SK-N-SH (cell line): ENCODE data around the gene SV2C. TPM values are rescaled to one million over a fixed set of nuclear protein-coding genes. Genes with fewer than 3 reads are reported as not detected.

Experiments used
- CTCF ChIA-PET: fragments of 300-600, 350-600 bp; formaldehyde crosslinking; extraction: SDS; loops from one replicate; lab custom pipeline; 2021; lab: Yijun Ruan, JAX
- POLR2A ChIA-PET: fragments of 350-600 bp; sonication (Branson Sonifier 250); formaldehyde crosslinking; extraction: SDS; loops from one replicate; lab custom pipeline; 2020; ENCODE audit warnings: antibody characterized with exemption, inconsistent platforms; lab: Yijun Ruan, JAX
- DNase-seq: peaks from one replicate; pipeline ENCODE4 v3.0.0; 2012
- H2AFZ ChIP-seq: fragments of 200-600 bp; sonication (generic); 2 replicates; pipeline ENCODE4 v1.8.1; 2016; ENCODE audit warnings: antibody characterized with exemption, mild to moderate bottlenecking, low read depth
- H3F3A ChIP-seq: fragments of 200-600 bp; sonication (generic); replicated peaks from 2 replicates; pipeline ENCODE3; 2016; ENCODE audit warnings: antibody characterized with exemption, mild to moderate bottlenecking; ENCODE audit not compliant: insufficient read depth
- H3K27ac ChIP-seq, 2 experiments: fragments of 200-500 bp in 1 of 2; fragments of 200-600 bp in 1 of 2; sonication (Bioruptor generic) in 1 of 2; sonication (generic), shearing (Covaris generic) in 1 of 2; 2 replicates each; pipeline versions ENCODE4 v1.5.1 to v1.6.1; 2014 to 2016; ENCODE audit warnings: low read depth in 2 of 2, inconsistent platforms in 1 of 2, low read length in 1 of 2, mild to moderate bottlenecking in 1 of 2, mixed read lengths in 1 of 2
- H3K27me3 ChIP-seq: fragments of 200-600 bp; sonication (generic), shearing (Covaris generic); 2 replicates; pipeline ENCODE4 v1.6.1; 2016; ENCODE audit warnings: mixed run types; ENCODE audit not compliant: insufficient read depth
- H3K36me3 ChIP-seq, 2 experiments: fragments of 200-500 bp in 1 of 2; fragments of 200-600 bp in 1 of 2; sonication (Bioruptor generic) in 1 of 2; sonication (generic) in 1 of 2; replicated peaks in 1 of 2; 2 replicates each; pipeline versions ENCODE3 to v1.5.1; 2014 to 2016; ENCODE audit warnings: low read length in 1 of 2, mild to moderate bottlenecking in 1 of 2; ENCODE audit not compliant: insufficient read depth in 2 of 2, control insufficient read depth in 1 of 2
- H3K4me1 ChIP-seq, 2 experiments: fragments of 200-500 bp in 1 of 2; fragments of 200-600 bp in 1 of 2; sonication (Bioruptor generic) in 1 of 2; sonication (generic), shearing (Covaris generic) in 1 of 2; 2 replicates each; pipeline versions ENCODE4 v1.5.1 to v1.6.1; 2014 to 2016; ENCODE audit warnings: low read depth in 1 of 2, low read length in 1 of 2, mixed run types in 1 of 2; ENCODE audit not compliant: insufficient read depth in 2 of 2, control insufficient read depth in 1 of 2
- H3K4me2 ChIP-seq: fragments of 200-600 bp; sonication (generic), shearing (Covaris generic); 2 replicates; pipeline ENCODE4 v1.6.1; 2017; ENCODE audit warnings: mixed run types
- H3K4me3 ChIP-seq, 2 experiments: fragments of 200-500 bp in 1 of 2; fragments of 200-600 bp in 1 of 2; sonication (Bioruptor generic) in 1 of 2; sonication (generic), shearing (Covaris generic) in 1 of 2; 2 replicates each; pipeline versions ENCODE4 v1.5.1 to v1.8.1; 2014 to 2016; ENCODE audit warnings: low read depth in 2 of 2, inconsistent platforms in 1 of 2, low read length in 1 of 2, mild to moderate bottlenecking in 1 of 2, mixed read lengths in 1 of 2, moderate library complexity in 1 of 2
- H3K79me2 ChIP-seq: fragments of 200-600 bp; sonication (generic); 2 replicates; pipeline ENCODE4 v1.8.1; 2017; ENCODE audit warnings: mild to moderate bottlenecking; ENCODE audit not compliant: insufficient read depth
- H3K9ac ChIP-seq: fragments of 200-600 bp; sonication (generic); 2 replicates; pipeline ENCODE4 v1.6.1; 2017; ENCODE audit warnings: mixed run types
- H3K9me2 ChIP-seq: fragments of 200-600 bp; sonication (generic); 2 replicates; pipeline ENCODE4 v1.6.1; 2017; ENCODE audit warnings: mixed run types
- H3K9me3 ChIP-seq: fragments of 200-600 bp; sonication (generic); 2 replicates; pipeline ENCODE4 v1.6.1; 2017; ENCODE audit warnings: mixed run types, mild to moderate bottlenecking, moderate library complexity
- H4K20me1 ChIP-seq: fragments of 200-600 bp; sonication (generic); 2 replicates; pipeline ENCODE4 v1.6.1; 2017; ENCODE audit warnings: mild to moderate bottlenecking, mixed run types; ENCODE audit not compliant: insufficient read depth
- CTCF ChIP-seq: fragments of 200-600 bp; sonication (generic); IDR thresholded peaks from 2 replicates; pipeline ENCODE4 v1.6.1; 2017; ENCODE audit warnings: antibody characterized with exemption, mild to moderate bottlenecking, moderate library complexity
- ELF1 ChIP-seq: IDR thresholded peaks from 2 replicates; pipeline ENCODE4 v1.4.0; 2012
- EP300 ChIP-seq, 2 experiments: IDR thresholded peaks; 2 replicates each; pipeline versions ENCODE4 v1.4.0 to v1.6.1; 2012; ENCODE audit warnings: borderline replicate concordance in 1 of 2, low read depth in 1 of 2, low read length in 1 of 2
- EZH2phosphoT487 ChIP-seq: fragments of 200-600 bp; sonication (generic); IDR thresholded peaks from 2 replicates; pipeline ENCODE4 v1.6.1; 2017; ENCODE audit warnings: low read depth, mixed run types, mild to moderate bottlenecking, antibody characterized with exemption, moderate library complexity, borderline replicate concordance
- GABPA ChIP-seq: IDR thresholded peaks from 2 replicates; pipeline ENCODE4 v1.4.0; 2012; ENCODE audit warnings: low read depth, mild to moderate bottlenecking
- GATA2 ChIP-seq: sonication (generic); formaldehyde crosslinking; IDR thresholded peaks from 2 replicates; pipeline ENCODE4 v1.5.0; 2020; ENCODE audit warnings: mild to moderate bottlenecking, missing genetic modification reagents
- IRF3 ChIP-seq: fragments of 150-350 bp; IDR thresholded peaks from 2 replicates; pipeline ENCODE4 v1.6.1; 2016; ENCODE audit warnings: mild to moderate bottlenecking, low read depth, low read length
- MXI1 ChIP-seq: IDR thresholded peaks from 2 replicates; pipeline ENCODE4 v1.6.1; 2012; ENCODE audit warnings: mild to moderate bottlenecking, low read depth, low read length, improper control_type of control experiment
- RCOR1 ChIP-seq: fragments of 150-350 bp; IDR thresholded peaks from 2 replicates; pipeline ENCODE4 v1.6.1; 2017; ENCODE audit warnings: antibody characterized with exemption, low read length
- RFX5 ChIP-seq: IDR thresholded peaks from 2 replicates; pipeline ENCODE4 v1.6.1; 2012; ENCODE audit warnings: mild to moderate bottlenecking, improper control_type of control experiment, low read length
- RXRA ChIP-seq: IDR thresholded peaks from 2 replicates; pipeline ENCODE4 v1.4.0; 2012; ENCODE audit warnings: low read depth, mild to moderate bottlenecking, borderline replicate concordance
- SMC3 ChIP-seq: IDR thresholded peaks from 2 replicates; pipeline ENCODE4 v1.6.1; 2012; ENCODE audit warnings: low read depth, low read length, improper control_type of control experiment
- TAF1 ChIP-seq: IDR thresholded peaks from 2 replicates; pipeline ENCODE4 v1.6.1; 2012; ENCODE audit warnings: low read depth, mild to moderate bottlenecking, low read length, moderate library complexity, borderline replicate concordance
- TCF12 ChIP-seq: IDR thresholded peaks from 2 replicates; pipeline ENCODE4 v1.4.0; 2012
- TEAD4 ChIP-seq: IDR thresholded peaks from 2 replicates; pipeline ENCODE4 v1.4.0; 2012; ENCODE audit warnings: mild to moderate bottlenecking, borderline replicate concordance; ENCODE audit not compliant: insufficient read depth
- USF2 ChIP-seq: fragments of 150-350 bp; IDR thresholded peaks from 2 replicates; pipeline ENCODE4 v1.6.1; 2017; ENCODE audit warnings: antibody characterized with exemption, low read length, low read depth, borderline replicate concordance
- WGBS: methylation state at CpG from one replicate; pipeline ENCODE4 v1.1.6; 2017; ENCODE audit warnings: low lambda C conversion rate; 5-methylcytosine and 5-hydroxymethylcytosine counted together
- polyA plus RNA-seq, 3 experiments: library from polyadenylated mRNA; depleted of rRNA; stranded (reverse); fragments of >200 nt; gene quantifications; 2 replicates each; pipeline ENCODE4 v1.2.3, GENCODE V29; 2012
- TF ChIP-seq, protein P1 (sequence below): IDR thresholded peaks from 2 replicates; pipeline ENCODE4 v1.4.0; 2012; ENCODE audit warnings: low read depth, borderline replicate concordance

SV2C gene
- polyA plus RNA-seq, 1 of the 3 experiments (the other 2 are of a cell fraction) = 0.05 TPM

GRCh38 chr5:76194340-76194739 lies 111.2 kb downstream of the SV2C start (continued):
- TF ChIP-seq IRF3 (no peak), EZH2phosphoT487 (no peak), USF2 (no peak), RFX5 (no peak), EP300 (IDR thresholded peaks at IDR 0.05; ENCODE audit: borderline replicate concordance in 1 of 2, low read depth in 1 of 2, low read length in 1 of 2) (no peak), RXRA (no peak), ELF1 (no peak), TAF1 (no peak), MXI1 (no peak), TEAD4 (no peak), TCF12 (no peak)

GRCh38 chr5:76196457-76196856 lies 113.3 kb downstream of the SV2C start:
- no peak for DNase-seq
- TF ChIP-seq GATA2 (CRISPR knock-in tag) = no peak
- H2AFZ ChIP-seq = no peak overlapping the region
- no peaks in the 10 kb centered on the region for H3F3A ChIP-seq
- no peak overlapping the region for H3K27ac ChIP-seq
- ChIA-PET CTCF (no interaction called here), POLR2A (no interaction called here)
- no peak overlapping the region for H3K4me3 ChIP-seq
- no peaks in the 10 kb centered on the region for H3K27me3 ChIP-seq
- no peaks in the 10 kb centered on the region for H3K9me3 ChIP-seq
- WGBS = 53% methylated on average over 3 of the region's 3 CpGs
- peaks cover 0 to 3% of the 10 kb centered on the region in 2 experiments for H3K36me3 ChIP-seq
- H3K79me2 ChIP-seq = no peaks in the 10 kb centered on the region
- H4K20me1 ChIP-seq = no peaks in the 10 kb centered on the region
- peaks cover 0 to 25% of the 10 kb centered on the region in 2 experiments; a peak in 1 of 4 replicates for H3K4me1 ChIP-seq
- no peaks in the 10 kb centered on the region for H3K9me2 ChIP-seq
- H3K4me2 ChIP-seq = no peak overlapping the region
- no peak overlapping the region for H3K9ac ChIP-seq

GRCh38 chr5:76196886-76197489 lies 113.8 kb downstream of the SV2C start:
- Histone ChIP-seq H3K79me2 (no peaks in the 10 kb centered on the region), H3K4me1 (peaks cover 0 to 22% of the 10 kb centered on the region in 2 experiments; a peak in 1 of 4 replicates), H3K9ac (no peak overlapping the region), H3K4me3 (no peak overlapping the region), H4K20me1 (no peaks in the 10 kb centered on the region), H3K36me3 (peaks cover 0 to 3% of the 10 kb centered on the region in 2 experiments), H3K27ac (no peak overlapping the region; a peak in 1 of 4 replicates), H3K9me2 (no peaks in the 10 kb centered on the region), H3K27me3 (no peaks in the 10 kb centered on the region), H3K9me3 (no peaks in the 10 kb centered on the region), H2AFZ (no peak overlapping the region), H3F3A (no peaks in the 10 kb centered on the region), H3K4me2 (no peak overlapping the region)
- 32% methylated on average over 2 of the region's 2 CpGs for WGBS
- DNase-seq = no peak
- ChIA-PET CTCF (interaction anchor here (1.5 to 2.1 kb wide), 3 partner anchors 22 to 111 kb away, joined by 4 to 6 read pairs (median 4); no protein-coding TSS in a partner anchor), POLR2A (no interaction called here)
- TF ChIP-seq EZH2phosphoT487 (no peak), IRF3 (no peak), RCOR1 (no peak), SMC3 (no peak), CTCF (no peak), GABPA (no peak), TAF1 (no peak), GATA2 (CRISPR knock-in tag) (no peak), ELF1 (no peak)
- TF ChIP-seq, protein P1, sequence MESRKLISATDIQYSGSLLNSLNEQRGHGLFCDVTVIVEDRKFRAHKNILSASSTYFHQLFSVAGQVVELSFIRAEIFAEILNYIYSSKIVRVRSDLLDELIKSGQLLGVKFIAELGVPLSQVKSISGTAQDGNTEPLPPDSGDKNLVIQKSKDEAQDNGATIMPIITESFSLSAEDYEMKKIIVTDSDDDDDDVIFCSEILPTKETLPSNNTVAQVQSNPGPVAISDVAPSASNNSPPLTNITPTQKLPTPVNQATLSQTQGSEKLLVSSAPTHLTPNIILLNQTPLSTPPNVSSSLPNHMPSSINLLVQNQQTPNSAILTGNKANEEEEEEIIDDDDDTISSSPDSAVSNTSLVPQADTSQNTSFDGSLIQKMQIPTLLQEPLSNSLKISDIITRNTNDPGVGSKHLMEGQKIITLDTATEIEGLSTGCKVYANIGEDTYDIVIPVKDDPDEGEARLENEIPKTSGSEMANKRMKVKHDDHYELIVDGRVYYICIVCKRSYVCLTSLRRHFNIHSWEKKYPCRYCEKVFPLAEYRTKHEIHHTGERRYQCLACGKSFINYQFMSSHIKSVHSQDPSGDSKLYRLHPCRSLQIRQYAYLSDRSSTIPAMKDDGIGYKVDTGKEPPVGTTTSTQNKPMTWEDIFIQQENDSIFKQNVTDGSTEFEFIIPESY = no peak
